Iris pigment epithelial cell (primary cell): ENCODE results near the gene PLEKHG4B.
"Not testable (repeated sequence)": the region's sequence is repeated elsewhere in the genome, so short reads cannot be mapped to it uniquely, and the experiment has no call there.

ENCODE experiments used
- DNase-seq: peaks from one replicate; pipeline ENCODE4 v3.0.0-alpha.2; 2011; ENCODE audit warnings: low read depth

Gene PLEKHG4B

GRCh38 chr5:91556-92263, at the start of gene PLEKHG4B:
PLEKHG4B (plus strand) TSS chr5:92168; CDS start chr5:92232, 64 bp downstream.
- DNase-seq: no peak

- peak; percentile 6 for DNase-seq
Observed at GRCh38 chr5:42250-42649, 49.7 kb upstream of the PLEKHG4B start.

DNA sequence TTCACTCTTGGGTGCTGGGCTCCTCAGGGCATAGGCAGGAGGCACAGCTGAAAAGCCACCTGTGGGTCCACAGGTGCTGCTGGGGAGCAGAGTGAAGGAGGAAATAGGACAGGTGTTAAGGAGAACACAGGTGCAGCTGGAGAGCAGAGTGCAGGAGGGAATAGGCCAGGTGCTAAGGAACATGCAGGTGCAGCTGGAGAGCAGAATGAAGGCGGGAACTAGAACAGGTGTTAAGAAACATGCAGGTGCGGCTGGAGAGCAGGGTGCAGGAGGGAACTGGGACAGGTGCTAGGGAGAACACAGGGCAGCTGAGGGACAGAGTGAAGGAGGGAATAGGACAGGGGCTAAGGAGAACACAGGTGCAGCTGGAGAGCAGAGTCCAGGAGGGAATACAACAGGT, 43.8 kb upstream of the PLEKHG4B start:
- DNase-seq: no peak

- not testable (repeated sequence) for DNase-seq
Observed at GRCh38 chr5:49530-49929, 42.4 kb upstream of the PLEKHG4B start.

DNA sequence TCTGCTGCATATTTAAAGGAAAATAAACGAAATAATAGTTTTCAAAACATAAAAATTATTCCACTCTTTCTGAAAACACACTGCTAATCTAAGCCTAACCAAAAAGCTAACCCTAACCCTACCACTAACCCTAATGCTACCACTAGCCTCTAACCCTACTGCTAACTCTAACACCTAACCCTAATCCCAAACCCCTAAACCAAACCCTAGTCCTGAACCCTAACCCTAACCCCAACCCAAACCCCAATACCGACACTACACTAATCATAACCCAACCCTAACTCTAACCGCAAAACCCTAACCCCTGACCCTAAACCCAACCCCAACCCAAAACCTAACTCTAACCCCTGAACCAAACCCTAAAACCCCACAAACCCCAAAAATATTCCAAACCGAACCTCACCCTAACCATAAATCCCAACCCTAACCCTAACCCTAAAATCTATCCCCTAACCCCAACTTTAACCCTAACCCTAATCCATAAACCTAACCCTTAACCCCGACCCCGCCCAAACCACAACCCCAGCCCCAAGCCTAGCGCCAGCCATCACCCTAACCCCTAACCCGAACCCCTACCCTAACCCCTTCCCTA, 41.9 kb upstream of the PLEKHG4B start:
- DNase-seq: no peak

- DNase-seq: no peak
Observed at GRCh38 chr5:50724-51499, 41.1 kb upstream of the PLEKHG4B start.

GRCh38 chr5:51500-51823, 40.5 kb upstream of the PLEKHG4B start:
- DNase-seq: no peak

GRCh38 chr5:53381-54174, 38.4 kb upstream of the PLEKHG4B start:
- DNase-seq: peak; percentile 13

- DNase-seq: no peak
Observed at GRCh38 chr5:54175-54730, 37.7 kb upstream of the PLEKHG4B start.

GRCh38 chr5:54876-55569, 36.9 kb upstream of the PLEKHG4B start:
- DNase-seq: no peak

GRCh38 chr5:56561-57290, 35.2 kb upstream of the PLEKHG4B start:
- peak; percentile 34 for DNase-seq

DNA sequence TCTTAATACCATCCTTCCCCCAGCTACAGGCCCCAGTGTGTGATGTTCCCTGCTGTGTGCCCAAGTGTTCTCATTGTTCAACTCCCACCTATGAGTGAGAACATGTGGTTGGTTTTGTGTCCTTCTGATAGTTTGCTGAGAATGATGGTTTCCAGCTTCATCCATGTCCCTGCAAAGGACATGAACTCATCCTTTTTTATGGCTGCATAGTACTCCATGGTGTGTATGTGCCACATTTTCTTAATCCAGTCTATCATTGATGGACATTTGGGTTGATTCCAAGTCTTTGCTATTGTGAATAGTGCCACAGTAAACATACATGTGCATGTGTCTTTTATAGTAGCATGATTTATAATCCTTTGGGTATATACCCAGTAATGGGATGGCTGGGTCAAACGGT, 31.7 kb upstream of the PLEKHG4B start:
- not testable (repeated sequence) for DNase-seq

DNA sequence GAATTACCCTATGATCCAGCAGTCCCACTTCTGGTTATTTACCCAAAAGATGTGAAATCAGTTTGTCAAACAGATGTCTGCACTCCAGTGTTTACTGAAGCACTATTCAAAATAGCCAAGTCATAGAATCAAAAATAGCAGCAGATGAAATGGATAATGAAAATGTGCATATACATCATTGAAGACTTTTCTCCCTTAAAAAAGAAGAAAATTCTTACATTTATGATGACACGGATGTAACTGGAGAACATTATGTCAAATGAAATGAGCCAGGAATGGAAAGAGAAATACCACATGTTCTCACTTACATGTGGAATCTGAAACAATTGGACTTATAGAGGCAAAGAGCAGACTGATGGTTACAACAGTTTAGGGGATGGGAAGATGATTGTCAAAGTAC, 21.5 kb upstream of the PLEKHG4B start:
- no peak for DNase-seq

- not testable (repeated sequence) for DNase-seq
Observed at GRCh38 chr5:72316-73180, 19.4 kb upstream of the PLEKHG4B start.

DNA sequence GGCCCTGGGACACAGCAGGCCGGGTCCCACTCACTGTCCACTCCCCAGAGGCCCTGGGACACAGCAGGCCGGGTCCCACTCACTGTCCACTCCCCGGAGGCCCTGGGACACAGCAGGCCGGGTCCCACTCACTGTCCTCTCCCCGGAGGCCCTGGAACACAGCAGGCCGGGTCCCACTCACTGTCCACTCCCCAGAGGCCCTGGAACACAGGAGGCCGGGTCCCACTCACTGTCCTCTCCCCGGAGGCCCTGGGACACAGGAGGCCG, 18.9 kb upstream of the PLEKHG4B start:
- not testable (repeated sequence) for DNase-seq

DNA sequence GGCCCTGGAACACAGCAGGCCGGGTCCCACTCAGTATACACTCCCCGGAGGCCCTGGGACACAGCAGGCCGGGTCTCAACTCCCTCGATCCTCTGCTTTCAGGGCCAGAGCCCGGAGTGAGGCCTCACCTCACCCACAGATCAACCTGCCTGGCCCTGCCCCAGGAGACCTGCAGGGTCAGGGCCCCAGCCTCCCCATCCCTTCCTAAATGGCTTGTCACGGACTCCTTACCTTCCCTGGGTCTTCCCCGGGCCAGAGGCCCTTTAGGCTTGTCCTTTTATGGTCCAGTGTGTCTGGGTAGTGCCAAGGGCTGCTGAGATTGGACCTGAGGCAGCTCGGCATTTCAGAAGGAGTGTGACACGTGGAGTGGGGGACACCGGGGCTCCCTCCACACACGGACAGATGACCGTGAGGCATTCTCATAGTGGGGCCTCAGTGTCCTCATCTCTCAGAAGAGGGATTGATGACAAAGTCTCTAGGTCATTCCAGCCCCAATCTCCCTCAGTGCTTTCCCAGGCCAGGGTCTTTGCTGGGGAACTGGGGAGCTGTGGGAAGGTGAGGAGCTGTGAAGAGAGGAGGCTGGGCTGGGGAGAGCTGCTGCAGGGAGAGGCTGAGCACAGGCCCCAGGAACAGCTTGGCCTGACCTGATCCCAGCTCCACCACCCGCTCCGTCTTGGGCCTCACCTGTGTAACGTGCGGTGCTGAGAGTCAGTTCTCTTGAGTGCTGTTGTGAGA, 18.0 kb upstream of the PLEKHG4B start:
- DNase-seq: no peak

DNA sequence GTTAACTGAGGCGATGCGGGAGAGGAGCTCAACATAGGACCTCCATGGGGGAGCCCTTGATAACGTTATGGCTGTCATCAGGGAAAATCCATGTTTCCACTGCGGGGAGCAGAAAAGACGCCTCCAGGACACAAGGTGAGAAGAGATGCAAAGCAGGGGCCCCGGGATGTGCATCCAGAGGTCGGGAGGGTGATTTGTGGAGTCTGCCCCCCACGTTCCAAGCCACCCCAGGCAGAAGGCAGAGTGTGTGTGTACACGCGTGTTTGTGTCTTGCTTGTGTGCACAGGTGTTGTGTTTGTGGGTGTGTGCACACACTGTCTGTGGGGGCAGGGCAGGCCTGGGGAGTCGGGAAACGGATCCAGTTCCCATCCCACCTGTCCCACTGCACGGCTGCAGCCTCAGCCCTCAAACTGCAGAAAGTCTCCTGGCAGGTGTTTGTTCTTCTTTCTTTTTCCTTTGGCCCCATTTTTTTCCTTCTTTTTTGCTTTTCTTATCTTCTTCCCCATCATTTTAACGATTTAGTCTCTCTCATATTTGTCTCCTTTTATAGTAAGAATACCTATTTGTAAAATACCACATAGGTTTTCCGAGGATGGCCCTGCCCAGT, 17.4 kb upstream of the PLEKHG4B start:
- no peak for DNase-seq

GRCh38 chr5:75331-76320, 16.3 kb upstream of the PLEKHG4B start:
- DNase-seq: no peak
